Measurements from ENCODE around the gene ALOX5AP. TPM values are rescaled to one million over a fixed set of nuclear protein-coding genes. Genes with fewer than 3 reads are reported as not detected.

The ALOX5AP gene
- total RNA-seq, 1 donor from 2014 or later, result 4.5 TPM

GRCh38 chr13:30743319-30744055 is 8.1 kb downstream of the ALOX5AP start:
- FAIRE-seq, result peak; percentile 84
- Histone ChIP-seq H3K27ac (ENCODE audit: low read depth, low read length) (peak overlapping the region; percentile 90), H4K20me1 (ENCODE audit: insufficient read depth, low read length) (no peaks in the 10 kb centered on the region), H3K4me2 (ENCODE audit: low read length) (peak overlapping the region; percentile 80), H2AFZ (ENCODE audit: low read depth, low read length) (no peak overlapping the region), H3K9ac (ENCODE audit: low read length) (peak overlapping the region; percentile 62), H3K4me3 (ENCODE audit: insufficient read depth, low read depth, low read length) (no peak overlapping the region), H3K9me3 (ENCODE audit: insufficient read depth, low read depth, low read length) (no peaks in the 10 kb centered on the region), H3K4me1 (ENCODE audit: insufficient read depth, low read length) (peaks cover 45% of the 10 kb centered on the region), H3K27me3 (ENCODE audit: insufficient read depth, low read length) (no peaks in the 10 kb centered on the region), H3K79me2 (ENCODE audit: insufficient read depth, low read length) (no peaks in the 10 kb centered on the region), H3K36me3 (ENCODE audit: insufficient read depth, low read length) (no peaks in the 10 kb centered on the region)
- Mint-ChIP-seq H3K4me3 (ENCODE audit: unreplicated experiment) (peak overlapping the region; percentile 40), H3K27me3 (ENCODE audit: low read depth, unreplicated experiment) (no peaks in the 10 kb centered on the region), H3K4me1 (ENCODE audit: low read depth, unreplicated experiment) (peaks cover 50% of the 10 kb centered on the region), H3K36me3 (ENCODE audit: low read depth, unreplicated experiment) (no peaks in the 10 kb centered on the region), H3K27ac (ENCODE audit: unreplicated experiment) (peak overlapping the region; percentile 100), H3K9me3 (ENCODE audit: unreplicated experiment) (peaks cover 1% of the 10 kb centered on the region)
- TF ChIP-seq CTCF (IDR thresholded peaks at IDR 0.05; ENCODE audit: insufficient read depth, low read depth, low read length) (peak; percentile 3), EZH2 (IDR thresholded peaks at IDR 0.05; ENCODE audit: insufficient read depth, low read length) (no peak)
- DNase-seq (ENCODE audit: low read depth), result peak; percentile 100

- no peaks in the 10 kb centered on the region for H3K27me3 Mint-ChIP-seq (ENCODE audit: low read depth, unreplicated experiment)
- no peaks in the 10 kb centered on the region for H3K36me3 Mint-ChIP-seq (ENCODE audit: low read depth, unreplicated experiment)
- Histone ChIP-seq H3K9me3 (ENCODE audit: insufficient read depth, low read depth, low read length) (no peaks in the 10 kb centered on the region), H4K20me1 (ENCODE audit: insufficient read depth, low read length) (no peaks in the 10 kb centered on the region), H3K4me2 (ENCODE audit: low read length) (peak overlapping the region; percentile 80), H2AFZ (ENCODE audit: low read depth, low read length) (no peak overlapping the region), H3K36me3 (ENCODE audit: insufficient read depth, low read length) (no peaks in the 10 kb centered on the region), H3K4me3 (ENCODE audit: insufficient read depth, low read depth, low read length) (no peak overlapping the region), H3K27me3 (ENCODE audit: insufficient read depth, low read length) (no peaks in the 10 kb centered on the region), H3K27ac (ENCODE audit: low read depth, low read length) (peak overlapping the region; percentile 90), H3K79me2 (ENCODE audit: insufficient read depth, low read length) (no peaks in the 10 kb centered on the region), H3K9ac (ENCODE audit: low read length) (peak overlapping the region; percentile 50), H3K4me1 (ENCODE audit: insufficient read depth, low read length) (peaks cover 45% of the 10 kb centered on the region)
- H3K4me1 Mint-ChIP-seq (ENCODE audit: low read depth, unreplicated experiment), result peaks cover 50% of the 10 kb centered on the region
- H3K9me3 Mint-ChIP-seq (ENCODE audit: unreplicated experiment), result peaks cover 1% of the 10 kb centered on the region
- peak overlapping the region; percentile 51 for H3K4me3 Mint-ChIP-seq (ENCODE audit: unreplicated experiment)
- DNase-seq (ENCODE audit: low read depth), result peak; percentile 69
- FAIRE-seq, result no peak
- peak overlapping the region; percentile 100 for H3K27ac Mint-ChIP-seq (ENCODE audit: unreplicated experiment)
- no peak for TF ChIP-seq EZH2 (IDR thresholded peaks at IDR 0.05; ENCODE audit: insufficient read depth, low read length)
- TF ChIP-seq CTCF (IDR thresholded peaks at IDR 0.05; ENCODE audit: insufficient read depth, low read depth, low read length), result no peak
Measured at GRCh38 chr13:30744056-30744680, 8.8 kb downstream of the ALOX5AP start.

GRCh38 chr13:30744681-30745077 is 9.3 kb downstream of the ALOX5AP start:
- H3K9ac ChIP-seq (ENCODE audit: low read length), result no peak overlapping the region
- H3K79me2 ChIP-seq (ENCODE audit: insufficient read depth, low read length), result no peaks in the 10 kb centered on the region
- no peak overlapping the region for H3K27ac ChIP-seq (ENCODE audit: low read depth, low read length)
- H3K27me3 Mint-ChIP-seq (ENCODE audit: low read depth, unreplicated experiment), result no peaks in the 10 kb centered on the region
- TF ChIP-seq EZH2 (IDR thresholded peaks at IDR 0.05; ENCODE audit: insufficient read depth, low read length) (no peak), CTCF (IDR thresholded peaks at IDR 0.05; ENCODE audit: insufficient read depth, low read depth, low read length) (no peak)
- H3K36me3 ChIP-seq (ENCODE audit: insufficient read depth, low read length), result no peaks in the 10 kb centered on the region
- H3K27me3 ChIP-seq (ENCODE audit: insufficient read depth, low read length), result no peaks in the 10 kb centered on the region
- H3K4me1 Mint-ChIP-seq (ENCODE audit: low read depth, unreplicated experiment), result peaks cover 48% of the 10 kb centered on the region
- FAIRE-seq, result no peak
- no peak for DNase-seq (ENCODE audit: low read depth)
- peaks cover 41% of the 10 kb centered on the region for H3K4me1 ChIP-seq (ENCODE audit: insufficient read depth, low read length)
- no peak overlapping the region for H3K4me3 ChIP-seq (ENCODE audit: insufficient read depth, low read depth, low read length)
- no peak overlapping the region for H2AFZ ChIP-seq (ENCODE audit: low read depth, low read length)
- H3K4me2 ChIP-seq (ENCODE audit: low read length), result peak overlapping the region; percentile 80
- no peak overlapping the region for H3K4me3 Mint-ChIP-seq (ENCODE audit: unreplicated experiment)
- no peaks in the 10 kb centered on the region for H3K36me3 Mint-ChIP-seq (ENCODE audit: low read depth, unreplicated experiment)
- no peaks in the 10 kb centered on the region for H4K20me1 ChIP-seq (ENCODE audit: insufficient read depth, low read length)
- H3K27ac Mint-ChIP-seq (ENCODE audit: unreplicated experiment), result no peak overlapping the region
- no peaks in the 10 kb centered on the region for H3K9me3 ChIP-seq (ENCODE audit: insufficient read depth, low read depth, low read length)
- H3K9me3 Mint-ChIP-seq (ENCODE audit: unreplicated experiment), result peaks cover 1% of the 10 kb centered on the region

Data from astrocyte (in vitro differentiated cells and primary cell).